Adrenal gland (tissue), 5 donors: Measurements from ENCODE around the gene PPL.

ENCODE experiments used
- POLR2A ChIP-seq, 2 donors: fragments of 450-650 bp; IDR thresholded peaks; one replicate each; pipeline ENCODE4 v1.6.1; 2017; ENCODE audit warnings: antibody characterized with exemption in 2 of 2, mild to moderate bottlenecking in 2 of 2, moderate library complexity in 1 of 2
- TF ChIP-seq, protein P1 (sequence below), 6 experiments: fragments of 450-650 bp in 4 of 6; fragments of 200-600 bp in 2 of 6; sonication (generic) in 1 of 6; IDR thresholded peaks; 1 replicate in 5 of 6; 2 replicates in 1 of 6; pipeline versions ENCODE4 v1.5.1 to v1.8.0; 2016 to 2021; ENCODE audit warnings: antibody characterized with exemption in 6 of 6, mild to moderate bottlenecking in 2 of 6, moderate library complexity in 1 of 6
- donor health status: DM: no; HTN: no; CAD: no.

DNA sequence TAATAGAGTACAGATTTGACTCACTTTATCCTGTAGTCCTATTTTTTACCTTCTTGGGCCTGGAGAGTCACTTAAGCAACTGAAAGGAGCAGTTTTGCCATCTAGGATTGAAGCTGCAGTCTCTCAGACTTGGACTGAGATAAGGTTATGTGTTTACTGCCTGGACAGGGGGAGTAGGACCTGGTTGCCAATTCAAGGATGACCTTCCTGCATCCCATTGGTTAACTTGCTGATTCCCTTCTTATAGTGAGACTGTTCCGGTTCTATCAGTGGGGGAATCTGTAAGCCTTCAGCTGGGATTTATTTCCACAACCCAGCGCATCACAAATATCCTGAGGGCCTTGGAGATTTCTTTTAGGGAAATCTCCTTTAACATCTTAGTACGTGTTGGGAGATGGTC lies 86.7 kb downstream of the PPL start:
- TF ChIP-seq, protein P1, sequence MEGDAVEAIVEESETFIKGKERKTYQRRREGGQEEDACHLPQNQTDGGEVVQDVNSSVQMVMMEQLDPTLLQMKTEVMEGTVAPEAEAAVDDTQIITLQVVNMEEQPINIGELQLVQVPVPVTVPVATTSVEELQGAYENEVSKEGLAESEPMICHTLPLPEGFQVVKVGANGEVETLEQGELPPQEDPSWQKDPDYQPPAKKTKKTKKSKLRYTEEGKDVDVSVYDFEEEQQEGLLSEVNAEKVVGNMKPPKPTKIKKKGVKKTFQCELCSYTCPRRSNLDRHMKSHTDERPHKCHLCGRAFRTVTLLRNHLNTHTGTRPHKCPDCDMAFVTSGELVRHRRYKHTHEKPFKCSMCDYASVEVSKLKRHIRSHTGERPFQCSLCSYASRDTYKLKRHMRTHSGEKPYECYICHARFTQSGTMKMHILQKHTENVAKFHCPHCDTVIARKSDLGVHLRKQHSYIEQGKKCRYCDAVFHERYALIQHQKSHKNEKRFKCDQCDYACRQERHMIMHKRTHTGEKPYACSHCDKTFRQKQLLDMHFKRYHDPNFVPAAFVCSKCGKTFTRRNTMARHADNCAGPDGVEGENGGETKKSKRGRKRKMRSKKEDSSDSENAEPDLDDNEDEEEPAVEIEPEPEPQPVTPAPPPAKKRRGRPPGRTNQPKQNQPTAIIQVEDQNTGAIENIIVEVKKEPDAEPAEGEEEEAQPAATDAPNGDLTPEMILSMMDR (IDR thresholded peaks at IDR 0.05), result no peak
- no peak for TF ChIP-seq POLR2A (IDR thresholded peaks at IDR 0.05)
